Measurements from ENCODE around the gene CCL21.

DNA sequence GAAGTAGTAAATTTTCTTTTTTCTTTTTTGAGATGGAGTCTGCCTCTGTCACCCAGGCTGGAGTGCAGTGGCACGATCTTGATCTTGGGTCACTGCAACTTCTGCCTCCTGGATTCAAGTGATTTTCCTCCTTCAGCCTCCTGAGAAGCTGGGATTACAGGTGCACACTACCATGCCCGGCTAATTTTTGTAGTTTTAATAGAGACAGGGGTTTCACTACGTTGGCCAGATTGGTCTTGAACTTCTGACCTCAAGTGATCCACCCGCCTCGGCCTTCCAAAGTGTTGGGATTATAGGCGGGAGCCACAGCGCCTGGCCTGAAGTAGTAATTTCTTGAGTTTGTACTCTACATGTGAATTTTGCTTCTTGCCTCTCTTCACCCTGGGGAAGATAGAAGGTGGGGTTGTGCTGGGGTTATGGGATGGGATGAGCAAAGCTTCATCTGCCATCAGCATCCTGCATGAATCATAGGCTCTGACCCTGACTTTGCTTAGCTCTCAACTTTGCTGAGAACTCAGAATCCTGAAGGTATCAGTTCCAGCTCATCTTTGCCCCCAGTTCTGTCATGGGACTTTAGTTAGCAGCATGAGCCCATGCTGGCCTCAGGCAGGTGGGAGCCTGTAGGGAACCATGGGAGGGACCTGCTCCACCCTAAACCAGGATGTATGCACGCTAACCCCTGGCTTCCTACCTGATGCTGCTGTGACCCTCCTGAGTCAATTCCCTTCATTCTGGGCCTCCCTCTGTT, 9.3 kb upstream of the CCL21 start:
- TF ChIP-seq CTCF (IDR thresholded peaks at IDR 0.05) (no peak), POLR2A (IDR thresholded peaks at IDR 0.05) (no peak)

Data from adrenal gland (tissue), 5 donors.